Uterus (tissue), 4 donors: Measurements from ENCODE around the gene PCDHB16. TPM values are rescaled to one million over a fixed set of nuclear protein-coding genes. Genes with fewer than 3 reads are reported as not detected.

Experiments used
- DNase-seq, 2 donors: peaks; one replicate each; pipeline ENCODE4 v3.0.0-alpha.2; 2019 to 2020
- H3K27ac ChIP-seq, 2 donors: fragments of 200-600 bp; sonication (generic); 1 replicate in 1 of 2; 2 replicates in 1 of 2; pipeline ENCODE4 v1.5.1; 2016 to 2018
- H3K27me3 ChIP-seq, 2 donors: fragments of 200-600 bp; sonication (generic); one replicate each; pipeline ENCODE4 v1.5.1; 2018 to 2019; ENCODE audit warnings: control low read depth in 1 of 2
- H3K36me3 ChIP-seq, 2 donors: fragments of 200-600 bp; sonication (generic); one replicate each; pipeline ENCODE4 v1.5.1; 2019; ENCODE audit warnings: control low read depth in 1 of 2
- H3K4me1 ChIP-seq, 2 donors: fragments of 200-600 bp; sonication (generic); one replicate each; pipeline ENCODE4 v1.5.1; 2018 to 2019; ENCODE audit warnings: control low read depth in 1 of 2
- H3K4me3 ChIP-seq, 2 donors: fragments of 200-600 bp; sonication (generic); 1 replicate in 1 of 2; 2 replicates in 1 of 2; pipeline ENCODE4 v1.5.1; 2018 to 2019; ENCODE audit warnings: mild to moderate bottlenecking in 1 of 2
- H3K9me3 ChIP-seq, 2 donors: fragments of 200-600 bp; sonication (generic); one replicate each; pipeline ENCODE4 v1.5.1; 2019; ENCODE audit warnings: control low read depth in 1 of 2
- CTCF ChIP-seq, 4 experiments: fragments of 200-600 bp in 2 of 4; fragments of 450-650 bp in 2 of 4; sonication (generic) in 2 of 4; IDR thresholded peaks; one replicate each; pipeline ENCODE4 v1.5.1; 2016 to 2019; ENCODE audit warnings: antibody characterized with exemption in 4 of 4, mild to moderate bottlenecking in 2 of 4, moderate library complexity in 1 of 4
- POLR2A ChIP-seq, 2 donors: fragments of 450-650 bp; IDR thresholded peaks; one replicate each; pipeline ENCODE4 v1.6.1; 2016; ENCODE audit warnings: antibody characterized with exemption in 2 of 2, mild to moderate bottlenecking in 1 of 2, moderate library complexity in 1 of 2
- intact Hi-C: fragments of 100-400 bp; cut with DNase I; formaldehyde crosslinking; loops from one replicate; pipeline ENCODE4 v1.15.1; 2023; ENCODE audit warnings: low total_unique reads
- total RNA-seq, 4 donors: library from RNA; depleted of rRNA in 3 of 4; stranded (reverse); fragments of >200 nt in 3 of 4; gene quantifications; one replicate each; pipeline versions ENCODE4 v1.1.0 to v1.2.4, GENCODE V29; 2014 to 2023
- donor health status: DM: yes; HTN: yes; CAD: no.

PCDHB16 gene
- total RNA-seq, 4 donors from 2014 or later, result 3.8 to 10.2 (median 5.0) TPM

GRCh38 chr5:141234109-141234667, 52.0 kb downstream of the PCDHB16 start:
- peak in 2 of 4 experiments; percentile 8 for TF ChIP-seq CTCF (IDR thresholded peaks at IDR 0.05)
- TF ChIP-seq POLR2A (IDR thresholded peaks at IDR 0.05), result no peak
- Histone ChIP-seq H3K9me3 (peaks cover 3 to 74% of the 10 kb centered on the region in 2 donors), H3K4me3 (peak overlapping the region; percentile 9 to 19), H3K36me3 (no peaks in the 10 kb centered on the region), H3K27ac (no peak overlapping the region), H3K4me1 (no peaks in the 10 kb centered on the region), H3K27me3 (no peaks in the 10 kb centered on the region)
- intact Hi-C loops, result no loop called here
- no peak for DNase-seq

Other genes starting within 250 kb of the PCDHB16 start
- 1 to 10 TPM in 2 of 4 donors, under 1 TPM in 2; under 0.01 to 7.1 (median 1.1) TPM for gene PCDHAC2, start 215.9 kb upstream of the PCDHB16 start, total RNA-seq
- gene PCDHB1, start 131.0 kb upstream of the PCDHB16 start, total RNA-seq, result under 1 TPM in 1 of 4 donors, not detected in 3; 0.28 TPM
- 1 to 10 TPM in 3 of 4 donors, not detected in 1; 2.3 to 8.4 (median 4.9) TPM for gene PCDHB2, start 87.8 kb upstream of the PCDHB16 start, total RNA-seq
- 1 to 10 TPM; 1.0 to 6.9 (median 2.8) TPM for gene PCDHB3, start 81.9 kb upstream of the PCDHB16 start, total RNA-seq
- gene PCDHB4, start 60.6 kb upstream of the PCDHB16 start, total RNA-seq, result 10 to 100 TPM in 1 of 4 donors, 1 to 10 TPM in 2, under 1 TPM in 1; 0.59 to 10.5 (median 6.0) TPM
- gene PCDHB5, start 47.2 kb upstream of the PCDHB16 start, total RNA-seq, result 10 to 100 TPM in 3 of 4 donors, 1 to 10 TPM in 1; 1.2 to 16.4 (median 12.6) TPM
- 1 to 10 TPM in 3 of 4 donors, under 1 TPM in 1; 0.51 to 4.2 (median 1.7) TPM for gene PCDHB6, start 32.3 kb upstream of the PCDHB16 start, total RNA-seq
- gene PCDHB7, start 9.7 kb upstream of the PCDHB16 start, total RNA-seq, result 1 to 10 TPM in 3 of 4 donors, under 1 TPM in 1; 0.51 to 8.0 (median 5.7) TPM
- gene PCDHB8, start 4.6 kb upstream of the PCDHB16 start, total RNA-seq, result 1 to 10 TPM in 2 of 4 donors, under 1 TPM in 2; under 0.01 to 5.4 (median 2.1) TPM
- 1 to 10 TPM; 1.8 to 5.5 (median 4.8) TPM for gene PCDHB9, start 4.8 kb downstream of the PCDHB16 start, total RNA-seq
- gene PCDHB10, start 10.0 kb downstream of the PCDHB16 start, total RNA-seq, result 1 to 10 TPM; 2.6 to 8.3 (median 4.7) TPM
- gene PCDHB11, start 17.2 kb downstream of the PCDHB16 start, total RNA-seq, result 1 to 10 TPM; 2.4 to 9.8 (median 6.9) TPM
- 10 to 100 TPM in 1 of 4 donors, 1 to 10 TPM in 2, under 1 TPM in 1; 0.88 to 20.5 (median 9.1) TPM for gene PCDHB12, start 26.3 kb downstream of the PCDHB16 start, total RNA-seq
- 10 to 100 TPM in 1 of 4 donors, 1 to 10 TPM in 3; 6.2 to 26.1 (median 8.5) TPM for gene PCDHB13, start 31.5 kb downstream of the PCDHB16 start, total RNA-seq
- 10 to 100 TPM in 2 of 4 donors, 1 to 10 TPM in 2; 3.6 to 14.7 (median 9.3) TPM for gene PCDHB14, start 41.0 kb downstream of the PCDHB16 start, total RNA-seq
- 10 to 100 TPM in 3 of 4 donors, 1 to 10 TPM in 1; 5.0 to 17.8 (median 12.1) TPM for gene PCDHB15, start 63.0 kb downstream of the PCDHB16 start, total RNA-seq
- gene SLC25A2, start 121.7 kb downstream of the PCDHB16 start, total RNA-seq, result 1 to 10 TPM in 2 of 4 donors, under 1 TPM in 1, not detected in 1; 0.28 to 2.4 (median 2.3) TPM
- gene TAF7, start 138.4 kb downstream of the PCDHB16 start, total RNA-seq, result 100 to 1,000 TPM in 2 of 4 donors, 10 to 100 TPM in 2; 76.1 to 121 (median 98.0) TPM
- 1 to 10 TPM in 2 of 4 donors, under 1 TPM in 2; under 0.01 to 3.3 (median 1.5) TPM for gene PCDHGA1, start 148.1 kb downstream of the PCDHB16 start, total RNA-seq
- 10 to 100 TPM in 2 of 4 donors, 1 to 10 TPM in 2; 3.2 to 11.6 (median 9.3) TPM for gene PCDHGA2, start 156.4 kb downstream of the PCDHB16 start, total RNA-seq
- 1 to 10 TPM in 3 of 4 donors, under 1 TPM in 1; 0.51 to 8.2 (median 5.6) TPM for gene PCDHGA3, start 161.4 kb downstream of the PCDHB16 start, total RNA-seq
- gene PCDHGB1, start 167.7 kb downstream of the PCDHB16 start, total RNA-seq, result 1 to 10 TPM in 3 of 4 donors, not detected in 1; 4.4 to 7.4 (median 6.9) TPM
- gene PCDHGA4, start 172.6 kb downstream of the PCDHB16 start, total RNA-seq, result 10 to 100 TPM in 1 of 4 donors, 1 to 10 TPM in 2, under 1 TPM in 1; 0.59 to 16.1 (median 8.7) TPM
- gene PCDHGB2, start 177.6 kb downstream of the PCDHB16 start, total RNA-seq, result 10 to 100 TPM in 2 of 4 donors, 1 to 10 TPM in 1, under 1 TPM in 1; 0.59 to 17.9 (median 8.7) TPM
- gene PCDHGA5, start 181.8 kb downstream of the PCDHB16 start, total RNA-seq, result 10 to 100 TPM in 3 of 4 donors, 1 to 10 TPM in 1; 1.8 to 11.5 (median 11.2) TPM
- 10 to 100 TPM in 2 of 4 donors, 1 to 10 TPM in 1, under 1 TPM in 1; 0.59 to 14.1 (median 8.1) TPM for gene PCDHGB3, start 187.9 kb downstream of the PCDHB16 start, total RNA-seq
- gene PCDHGA6, start 191.5 kb downstream of the PCDHB16 start, total RNA-seq, result 10 to 100 TPM in 3 of 4 donors, 1 to 10 TPM in 1; 4.4 to 16.6 (median 14.3) TPM
- 10 to 100 TPM in 3 of 4 donors, 1 to 10 TPM in 1; 10.0 to 14.1 (median 11.8) TPM for gene PCDHGA7, start 200.4 kb downstream of the PCDHB16 start, total RNA-seq
- gene PCDHGB4, start 205.3 kb downstream of the PCDHB16 start, total RNA-seq, result 10 to 100 TPM in 3 of 4 donors, 1 to 10 TPM in 1; 8.2 to 17.1 (median 14.9) TPM
- gene PCDHGA8, start 210.2 kb downstream of the PCDHB16 start, total RNA-seq, result 1 to 10 TPM in 3 of 4 donors, under 1 TPM in 1; 0.59 to 9.0 (median 5.1) TPM
- 10 to 100 TPM in 3 of 4 donors, 1 to 10 TPM in 1; 10.0 to 33.6 (median 20.6) TPM for gene PCDHGB5, start 215.6 kb downstream of the PCDHB16 start, total RNA-seq
- gene PCDHGA9, start 220.4 kb downstream of the PCDHB16 start, total RNA-seq, result 10 to 100 TPM; 11.8 to 18.7 (median 16.7) TPM
- gene PCDHGB6, start 225.6 kb downstream of the PCDHB16 start, total RNA-seq, result 10 to 100 TPM in 2 of 4 donors, 1 to 10 TPM in 2; 3.1 to 21.1 (median 11.5) TPM
- gene PCDHGA10, start 230.6 kb downstream of the PCDHB16 start, total RNA-seq, result 10 to 100 TPM in 1 of 4 donors, 1 to 10 TPM in 3; 2.4 to 11.2 (median 6.6) TPM
- 10 to 100 TPM in 3 of 4 donors, 1 to 10 TPM in 1; 7.1 to 27.6 (median 18.1) TPM for gene PCDHGB7, start 235.3 kb downstream of the PCDHB16 start, total RNA-seq
- 10 to 100 TPM in 3 of 4 donors, 1 to 10 TPM in 1; 9.4 to 13.2 (median 12.0) TPM for gene PCDHGA11, start 238.7 kb downstream of the PCDHB16 start, total RNA-seq
- gene PCDHGA12, start 248.1 kb downstream of the PCDHB16 start, total RNA-seq, result 10 to 100 TPM in 3 of 4 donors, 1 to 10 TPM in 1; 2.9 to 22.0 (median 14.5) TPM